Mononuclear cell (primary cell): ENCODE measurements around the gene TFAP2C. TPM values are rescaled to one million over a fixed set of nuclear protein-coding genes. Genes with fewer than 3 reads are reported as not detected.

ENCODE experiments used
- H3K27me3 ChIP-seq: 2 replicates; pipeline ENCODE4 v1.6.0; 2011; ENCODE audit warnings: low read length, control low read depth; ENCODE audit not compliant: insufficient read depth
- H3K4me1 ChIP-seq: 2 replicates; pipeline ENCODE4 v1.5.1; 2011; ENCODE audit warnings: mild to moderate bottlenecking, low read length, control low read depth; ENCODE audit not compliant: insufficient read depth
- H3K4me3 ChIP-seq: 2 replicates; pipeline ENCODE4 v1.5.1; 2011; ENCODE audit warnings: mild to moderate bottlenecking, low read length, moderate library complexity
- H3K9me3 ChIP-seq: 2 replicates; pipeline ENCODE4 v1.5.1; 2011; ENCODE audit warnings: low read depth, mild to moderate bottlenecking, control low read depth, low read length
- total RNA-seq: library from RNA; depleted of rRNA; stranded (reverse); fragments of >200 nt; gene quantifications from one replicate; pipeline ENCODE4 v1.2.3, GENCODE V29; 2012

Gene TFAP2C
- total RNA-seq, result not detected

GRCh38 chr20:56628873-56629463 is at the start of gene TFAP2C:
TFAP2C (plus strand) TSS chr20:56629306; CDS start chr20:56629545, 239 bp downstream.
- peaks cover 9% of the 10 kb centered on the region for H3K4me1 ChIP-seq
- no peaks in the 10 kb centered on the region for H3K9me3 ChIP-seq
- H3K4me3 ChIP-seq, result no peak within 1 kb of the TSS
- H3K27me3 ChIP-seq, result peaks cover 92% of the 10 kb centered on the region

DNA sequence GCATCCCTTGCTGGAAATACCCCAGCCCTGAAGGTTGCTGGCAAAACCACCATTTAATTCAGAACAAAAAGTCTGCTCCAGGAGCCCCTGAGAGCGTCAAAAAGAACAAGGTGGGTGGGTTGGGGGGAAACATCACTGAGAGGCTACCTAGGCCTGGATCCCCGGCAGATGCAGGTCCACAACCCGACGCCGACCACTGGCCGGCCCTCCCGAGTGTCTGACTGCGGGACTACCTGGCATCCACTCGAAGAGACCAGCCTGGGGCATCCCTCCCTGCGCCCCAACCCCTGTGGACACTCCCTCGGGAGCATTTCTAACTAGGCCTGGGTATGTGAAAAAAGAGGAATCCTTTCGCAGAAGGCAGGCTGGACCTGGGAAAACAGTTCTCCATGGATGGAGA is 48.9 kb upstream of the TFAP2C start:
- no peaks in the 10 kb centered on the region for H3K27me3 ChIP-seq
- H3K4me1 ChIP-seq, result no peaks in the 10 kb centered on the region
- no peaks in the 10 kb centered on the region for H3K9me3 ChIP-seq
- H3K4me3 ChIP-seq, result no peak overlapping the region

- no peaks in the 10 kb centered on the region for H3K4me1 ChIP-seq
Measured at GRCh38 chr20:56581701-56582100, 47.4 kb upstream of the TFAP2C start.

DNA sequence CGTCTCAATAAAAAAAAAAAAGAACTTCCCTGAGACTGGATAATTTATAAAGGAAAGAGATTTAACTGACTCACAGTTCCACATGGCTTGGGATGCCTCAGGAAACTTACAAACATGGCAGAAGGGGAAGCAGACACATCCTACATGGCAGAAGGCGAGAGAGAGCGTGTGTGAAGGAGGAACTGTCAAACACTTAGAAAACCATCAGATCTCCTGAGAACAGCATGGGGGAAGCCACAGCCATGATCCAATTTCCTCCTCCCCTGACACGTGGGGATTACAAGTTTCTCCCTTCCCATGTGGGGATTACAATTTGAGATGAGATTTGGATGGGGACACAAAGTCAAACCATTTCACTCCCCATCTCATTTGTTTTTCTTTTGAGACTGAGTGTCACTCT is 46.6 kb upstream of the TFAP2C start:
- Histone ChIP-seq H3K9me3 (no peaks in the 10 kb centered on the region), H3K4me1 (no peaks in the 10 kb centered on the region), H3K4me3 (no peak overlapping the region), H3K27me3 (no peaks in the 10 kb centered on the region)

More at GRCh38 chr20:56581701-56582100, 47.4 kb upstream of the TFAP2C start:
- Histone ChIP-seq H3K9me3 (no peaks in the 10 kb centered on the region), H3K27me3 (no peaks in the 10 kb centered on the region), H3K4me3 (no peak overlapping the region)

- no peaks in the 10 kb centered on the region for H3K4me1 ChIP-seq
- no peak overlapping the region for H3K4me3 ChIP-seq
- H3K27me3 ChIP-seq, result no peaks in the 10 kb centered on the region
- H3K9me3 ChIP-seq, result no peaks in the 10 kb centered on the region
Measured at GRCh38 chr20:56584916-56585315, 44.2 kb upstream of the TFAP2C start.

- no peaks in the 10 kb centered on the region for H3K9me3 ChIP-seq
- H3K4me3 ChIP-seq, result no peak overlapping the region
- H3K4me1 ChIP-seq, result no peaks in the 10 kb centered on the region
- H3K27me3 ChIP-seq, result no peaks in the 10 kb centered on the region
Measured at GRCh38 chr20:56587307-56588041, 41.6 kb upstream of the TFAP2C start.

DNA sequence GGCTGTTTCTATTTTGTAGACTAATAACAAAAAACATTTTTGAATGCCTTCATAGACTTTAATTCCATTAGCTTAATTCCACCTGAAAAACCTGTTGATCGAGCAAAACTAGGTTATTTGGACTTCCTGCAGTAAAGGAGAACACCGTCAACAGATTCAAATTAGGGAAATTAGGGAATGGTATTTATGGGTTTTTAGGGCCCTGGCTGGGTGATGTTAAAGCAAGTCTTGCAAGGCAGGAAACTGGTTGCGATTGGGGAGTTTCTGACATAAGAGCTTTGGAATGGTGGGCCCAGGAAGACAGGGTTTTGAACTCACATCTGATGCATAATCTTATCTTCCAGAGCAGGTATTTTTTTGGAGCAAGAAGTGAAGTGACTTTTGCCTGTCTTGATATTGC is 40.1 kb upstream of the TFAP2C start:
- H3K27me3 ChIP-seq, result no peaks in the 10 kb centered on the region
- H3K9me3 ChIP-seq, result no peaks in the 10 kb centered on the region
- H3K4me1 ChIP-seq, result no peaks in the 10 kb centered on the region
- H3K4me3 ChIP-seq, result no peak overlapping the region

GRCh38 chr20:56589633-56590032 is 39.5 kb upstream of the TFAP2C start:
- Histone ChIP-seq H3K27me3 (no peaks in the 10 kb centered on the region), H3K4me1 (no peaks in the 10 kb centered on the region), H3K9me3 (no peaks in the 10 kb centered on the region), H3K4me3 (no peak overlapping the region)

DNA sequence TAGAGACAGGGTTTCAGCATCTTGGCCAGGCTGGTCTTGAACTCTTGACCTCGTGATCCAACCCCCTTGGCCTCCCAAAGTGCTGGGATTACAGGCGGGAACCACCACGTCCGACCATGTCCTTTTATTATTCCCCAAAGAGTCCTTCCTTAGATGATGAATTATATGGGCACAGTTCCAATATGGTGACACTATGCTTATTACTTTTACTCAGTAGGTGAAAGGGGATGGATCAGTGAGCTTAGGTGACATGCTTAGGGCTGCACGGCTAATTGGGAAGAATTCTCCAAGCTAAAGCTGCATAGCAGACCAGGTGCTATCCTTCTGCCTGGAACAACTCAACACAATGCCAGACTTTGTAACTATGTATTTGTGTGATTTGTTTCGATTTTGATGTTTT is 38.2 kb upstream of the TFAP2C start:
- no peak overlapping the region for H3K4me3 ChIP-seq
- H3K9me3 ChIP-seq, result no peaks in the 10 kb centered on the region
- H3K27me3 ChIP-seq, result no peaks in the 10 kb centered on the region
- no peaks in the 10 kb centered on the region for H3K4me1 ChIP-seq

- no peaks in the 10 kb centered on the region for H3K27me3 ChIP-seq
Measured at GRCh38 chr20:56592211-56592610, 36.9 kb upstream of the TFAP2C start.

DNA sequence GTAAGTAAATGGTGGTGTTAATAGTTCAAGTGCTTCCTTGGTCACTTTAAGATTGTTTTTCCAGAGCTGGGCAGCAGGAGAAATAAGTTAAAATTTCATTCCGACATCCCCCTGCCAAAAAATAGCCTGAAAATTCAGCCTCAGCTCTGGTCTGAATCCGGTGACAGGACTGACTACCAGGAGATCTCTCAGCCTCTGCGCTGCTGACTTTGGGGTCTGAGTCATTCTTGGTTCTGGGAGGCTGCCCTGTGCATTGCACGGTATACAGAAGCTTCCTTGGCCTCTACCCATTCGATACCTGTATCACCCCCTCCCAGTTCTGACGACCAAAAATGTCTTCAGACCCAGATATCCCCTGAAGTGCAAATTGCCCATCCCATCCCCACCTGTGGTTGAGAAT is 36.3 kb upstream of the TFAP2C start:
- Histone ChIP-seq H3K4me3 (no peak overlapping the region), H3K9me3 (no peaks in the 10 kb centered on the region), H3K27me3 (no peaks in the 10 kb centered on the region), H3K4me1 (no peaks in the 10 kb centered on the region)

More at GRCh38 chr20:56592211-56592610, 36.9 kb upstream of the TFAP2C start:
- H3K4me3 ChIP-seq, result no peak overlapping the region
- H3K4me1 ChIP-seq, result no peaks in the 10 kb centered on the region
- no peaks in the 10 kb centered on the region for H3K9me3 ChIP-seq

DNA sequence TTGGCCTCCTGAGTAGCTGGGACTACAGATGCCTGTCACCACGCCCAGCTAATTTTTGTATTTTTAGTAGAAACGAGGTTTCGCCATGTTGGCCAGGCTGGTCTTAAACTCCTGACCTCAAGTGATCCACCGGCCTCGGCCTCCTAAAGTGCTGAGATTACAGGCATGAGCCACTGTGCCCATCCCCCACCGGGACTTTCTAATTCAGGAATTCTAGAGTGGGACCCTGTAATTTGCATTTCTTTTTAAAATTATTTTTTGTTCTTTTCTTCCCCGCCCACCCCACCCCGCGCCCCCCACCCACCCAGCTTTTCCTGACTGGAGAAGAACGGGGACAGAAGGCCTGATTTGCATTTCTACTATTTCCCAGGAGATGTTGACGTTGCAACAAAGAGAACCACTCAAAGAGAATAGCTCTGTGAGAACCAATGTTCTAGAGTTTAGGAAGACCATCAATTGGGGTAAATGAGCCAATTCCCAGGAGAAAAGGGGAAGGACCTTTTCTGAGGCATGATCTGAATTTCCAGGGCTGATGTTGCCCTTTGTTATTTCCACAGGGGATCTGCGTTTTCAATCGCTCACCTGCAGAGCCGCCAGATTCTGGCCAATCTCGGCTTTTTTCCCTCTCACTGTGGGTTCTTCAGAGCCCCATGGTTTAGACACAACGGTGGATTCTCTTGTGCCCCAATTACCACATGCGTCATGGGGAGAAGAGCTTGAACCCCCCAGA is 33.2 kb upstream of the TFAP2C start:
- no peaks in the 10 kb centered on the region for H3K9me3 ChIP-seq
- H3K4me1 ChIP-seq, result no peaks in the 10 kb centered on the region
- no peaks in the 10 kb centered on the region for H3K27me3 ChIP-seq
- no peak overlapping the region for H3K4me3 ChIP-seq

GRCh38 chr20:56601166-56601565 is 27.9 kb upstream of the TFAP2C start:
- no peaks in the 10 kb centered on the region for H3K27me3 ChIP-seq
- H3K4me3 ChIP-seq, result no peak overlapping the region
- no peaks in the 10 kb centered on the region for H3K9me3 ChIP-seq
- no peaks in the 10 kb centered on the region for H3K4me1 ChIP-seq

- no peaks in the 10 kb centered on the region for H3K9me3 ChIP-seq
- no peaks in the 10 kb centered on the region for H3K4me1 ChIP-seq
- no peaks in the 10 kb centered on the region for H3K27me3 ChIP-seq
- H3K4me3 ChIP-seq, result no peak overlapping the region
Measured at GRCh38 chr20:56604673-56605072, 24.4 kb upstream of the TFAP2C start.

DNA sequence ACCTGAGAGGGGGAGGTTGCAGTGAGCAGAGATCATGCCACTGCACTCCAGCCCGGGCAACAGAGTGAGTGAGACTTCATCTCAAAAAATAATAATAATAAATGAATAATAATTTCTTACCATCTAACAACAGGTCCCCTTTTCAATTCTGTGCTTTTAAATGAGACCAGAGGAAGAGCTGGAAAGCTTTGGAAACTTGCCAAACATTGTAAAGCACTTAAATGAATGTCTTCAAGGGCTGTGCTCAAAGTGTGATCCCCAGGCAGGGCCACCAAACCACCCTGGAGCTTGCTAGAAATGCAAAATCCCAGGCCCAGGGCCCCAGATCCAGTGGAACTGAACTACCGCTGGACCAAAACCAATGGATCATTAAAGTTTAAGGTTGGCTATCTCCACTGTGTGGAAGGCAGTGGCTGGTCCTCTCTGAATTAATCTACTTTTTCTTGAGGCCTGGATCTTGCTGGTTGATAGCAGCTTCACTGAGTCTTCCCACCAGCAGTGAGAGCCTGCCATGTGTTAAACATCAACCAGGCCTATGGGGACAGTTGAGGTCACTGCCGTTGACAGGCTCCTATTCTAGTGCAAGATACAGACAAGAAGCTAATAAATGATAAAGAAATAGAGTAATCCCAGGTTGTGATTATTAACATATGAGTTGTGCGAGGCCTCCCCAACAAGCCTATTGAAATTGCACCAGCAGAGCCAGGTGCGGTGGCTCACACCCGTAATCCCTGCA is 23.7 kb upstream of the TFAP2C start:
- Histone ChIP-seq H3K4me3 (no peak overlapping the region), H3K4me1 (no peaks in the 10 kb centered on the region), H3K9me3 (no peaks in the 10 kb centered on the region), H3K27me3 (no peaks in the 10 kb centered on the region)
